Stimulated activated CD8-positive, alpha-beta memory T cell treated with anti-CD3 and anti-CD28 coated beads, Interleukin-4, amount 100 ng/mL, for 4 hours (primary cell): ENCODE measurements around the gene P2RY6.
"Not testable (repeated sequence)": the region's sequence is repeated elsewhere in the genome, so short reads cannot be mapped to it uniquely, and the experiment has no call there.

Source experiments
- DNase-seq, 2 donors: peaks; one replicate each; pipeline ENCODE4 v3.0.0-alpha.2; 2020; ENCODE audit warnings: low read depth in 2 of 2, low spot score in 1 of 2

The P2RY6 gene

DNA sequence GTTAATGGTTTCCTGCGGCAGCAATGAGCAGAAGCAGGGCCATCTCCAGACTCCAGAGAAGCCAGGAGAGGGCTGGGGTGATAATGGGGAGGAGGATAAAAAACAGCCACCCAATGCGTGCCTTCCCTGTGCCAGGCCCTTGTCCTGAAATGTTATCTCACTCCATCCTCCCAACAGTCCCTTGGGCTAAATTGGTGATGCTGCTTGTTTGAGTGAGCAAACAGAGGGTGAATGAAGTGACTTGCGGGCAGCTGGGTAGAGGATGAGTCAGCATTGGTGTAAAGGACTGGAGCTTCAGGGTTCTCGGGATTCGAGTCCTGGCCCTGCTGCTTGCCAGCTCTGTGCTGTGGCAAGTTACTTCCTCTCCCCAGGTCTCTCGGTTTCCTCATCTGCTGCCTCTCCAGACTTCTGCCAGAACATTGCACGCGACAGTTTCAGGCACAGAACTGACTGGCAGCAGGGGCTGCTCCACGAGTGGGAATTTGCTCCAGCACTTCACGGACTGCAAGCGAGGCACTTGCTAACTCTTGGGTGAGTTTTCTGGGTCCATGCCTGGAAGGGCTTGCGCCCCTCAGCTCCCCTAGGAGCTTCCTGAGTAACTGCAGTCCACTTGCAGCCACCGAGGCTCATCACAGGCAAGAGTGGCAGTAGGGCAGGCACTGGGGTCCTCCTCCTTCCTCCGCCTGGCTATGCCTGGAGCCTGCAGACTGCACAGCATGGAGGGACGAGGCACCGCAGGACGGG is at the start of gene P2RY6:
Gene P2RY6 (plus strand): TSS at position 403 of the 744 bp plus-strand sequence. CDS start 24,181 bp downstream, outside the sequence.
- DNase-seq, result no peak

DNA sequence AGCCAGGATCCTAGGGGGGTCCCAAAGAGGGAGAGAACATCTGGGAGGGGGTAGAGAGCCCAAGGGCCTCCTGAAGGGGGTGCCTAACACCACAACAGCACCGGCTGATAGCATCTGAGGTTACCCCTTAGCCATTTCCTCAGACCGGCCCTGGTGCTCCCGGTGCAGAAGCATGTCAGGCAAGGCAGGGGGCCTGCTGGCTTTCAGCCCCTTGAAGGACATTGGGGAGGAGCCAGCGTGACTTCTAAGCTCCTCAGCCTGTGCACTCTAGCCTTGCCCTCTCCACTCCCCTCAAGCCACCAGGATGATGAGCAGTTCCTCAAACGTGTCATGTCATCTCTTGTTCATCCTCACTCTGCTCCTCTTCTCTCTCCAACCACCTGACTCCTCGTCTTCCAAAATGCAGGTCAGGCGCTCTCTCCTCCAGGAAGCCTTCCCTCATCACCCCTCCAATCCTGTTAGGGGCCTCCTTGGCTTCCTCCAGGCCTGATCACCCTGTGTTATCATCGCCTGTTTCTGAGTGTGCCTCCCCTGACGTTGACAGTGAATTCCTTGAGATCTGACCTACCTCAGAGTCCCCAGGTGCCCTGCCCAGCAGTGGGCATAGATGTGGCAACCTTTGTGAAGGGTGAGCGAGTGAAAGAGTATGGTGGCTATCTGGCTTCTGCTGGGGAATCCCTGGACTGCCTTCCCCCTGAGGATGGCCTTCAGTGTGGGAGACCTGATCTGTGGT is 48.0 kb upstream of the P2RY6 start:
- DNase-seq, result no peak

DNA sequence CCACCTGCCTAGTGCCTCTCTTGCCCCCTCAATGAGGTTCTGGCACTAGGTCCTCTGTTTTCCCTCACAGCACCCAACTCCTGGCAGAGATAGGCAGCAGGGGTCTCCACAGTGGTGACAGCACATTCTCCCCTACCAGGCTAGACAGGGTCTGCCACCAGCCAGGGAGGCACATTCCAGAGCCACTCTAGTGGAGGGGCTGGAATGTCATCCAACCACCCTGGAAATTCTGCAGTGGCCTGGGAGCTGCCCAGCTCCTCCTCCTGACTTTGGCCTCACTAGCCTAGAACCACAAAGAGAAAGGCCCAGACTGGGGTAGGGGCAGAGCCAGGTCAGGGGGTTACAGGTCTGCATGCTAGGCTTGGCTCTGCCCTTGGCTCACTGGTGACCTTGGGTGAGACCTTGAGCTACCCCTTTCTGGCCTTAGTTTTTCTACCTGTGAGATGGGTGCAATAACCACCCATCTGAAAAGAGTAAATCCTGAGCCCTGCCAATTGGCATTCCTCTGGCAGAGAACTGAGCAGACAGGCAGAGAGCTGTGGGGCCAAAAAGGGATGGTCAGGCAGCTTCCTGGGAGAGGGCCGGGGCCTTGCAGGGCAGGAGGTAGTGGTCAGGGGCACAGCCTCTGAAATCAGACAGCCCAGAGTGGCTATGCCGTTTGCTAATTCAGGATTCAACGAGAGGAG is 47.0 kb upstream of the P2RY6 start:
- DNase-seq, result no peak

DNA sequence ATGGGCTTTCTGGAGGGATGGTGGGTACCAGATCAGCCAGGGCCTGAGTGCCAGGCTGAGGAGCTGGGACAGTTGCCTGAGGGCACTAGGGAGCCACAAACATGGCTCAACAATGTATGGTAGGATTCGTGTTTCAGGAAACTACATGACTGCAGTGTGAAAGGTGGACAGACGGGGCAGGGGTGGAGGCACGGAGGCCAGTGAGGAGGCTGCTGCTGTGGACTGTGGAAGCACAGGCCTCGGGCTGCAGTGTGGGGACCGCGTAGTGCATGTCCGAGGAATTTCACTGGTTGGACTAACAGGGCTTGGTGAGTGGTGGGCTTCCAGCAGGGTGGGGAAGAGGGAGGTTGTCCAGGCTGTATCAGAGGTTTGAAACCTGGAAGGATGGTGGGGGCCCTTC is 46.3 kb upstream of the P2RY6 start:
- DNase-seq, result no peak

DNA sequence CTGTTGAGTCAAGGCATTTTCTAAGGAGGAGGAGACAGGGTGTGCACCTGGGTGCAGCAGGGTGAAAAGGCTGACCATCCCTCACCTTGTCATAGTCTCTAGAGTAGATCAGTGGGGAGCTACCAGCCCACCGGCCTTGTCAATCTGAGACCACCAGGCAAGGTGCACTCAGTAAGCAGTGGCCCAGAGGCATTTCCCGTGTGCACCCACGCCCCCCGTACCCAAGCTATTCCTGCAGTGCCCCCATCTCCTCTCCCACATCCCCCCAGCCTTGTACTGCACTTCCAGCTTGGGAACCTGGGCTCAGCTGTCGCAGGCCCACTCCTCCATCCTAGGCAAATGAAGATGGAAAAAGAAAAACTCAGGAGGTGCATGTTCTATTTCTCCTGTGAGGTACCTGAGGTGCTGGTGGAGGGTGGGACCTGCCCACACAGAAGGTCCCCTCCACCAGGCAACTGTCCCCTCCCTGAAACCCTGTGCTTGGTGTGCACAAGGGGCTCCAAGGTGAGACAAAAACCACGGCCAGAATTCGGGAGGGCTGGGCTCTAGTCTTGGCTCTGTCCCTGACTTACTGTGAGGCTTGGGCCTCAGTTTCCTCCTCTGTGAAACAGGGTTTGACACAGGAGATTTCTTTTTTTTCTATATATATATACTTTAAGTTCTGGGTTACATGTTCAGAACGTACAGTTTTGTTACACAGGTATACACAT is 45.7 kb upstream of the P2RY6 start:
- DNase-seq, result no peak

DNA sequence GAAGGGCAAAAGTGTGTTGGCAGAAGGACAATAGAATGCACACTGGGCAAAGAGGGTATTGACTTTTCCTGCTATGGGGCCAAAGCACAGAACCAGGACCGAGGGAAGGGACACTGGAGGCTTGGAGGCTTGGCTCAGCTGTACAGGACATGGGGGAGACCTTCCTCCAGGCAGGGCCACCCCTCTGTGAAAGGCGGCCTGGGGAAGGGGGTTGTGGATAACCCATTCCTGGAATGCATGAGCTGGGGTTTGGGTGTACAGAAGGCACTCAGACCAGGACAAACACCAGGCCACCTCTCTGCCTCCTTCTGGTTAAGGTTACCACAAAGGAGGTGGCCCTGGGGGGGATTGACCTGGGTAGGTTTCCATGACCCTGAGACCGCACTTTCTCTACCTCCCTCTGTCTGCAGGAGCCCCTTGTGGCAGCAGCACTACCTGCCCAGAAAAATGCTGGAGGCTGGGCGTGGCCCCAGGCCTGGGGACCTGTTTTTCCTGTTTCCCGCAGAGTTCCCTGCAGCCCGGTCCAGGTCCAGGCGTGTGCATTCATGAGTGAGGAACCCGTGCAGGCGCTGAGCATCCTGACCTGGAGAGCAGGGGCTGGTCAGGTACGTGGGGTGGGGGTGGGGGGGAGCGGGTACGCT is 44.4 kb upstream of the P2RY6 start:
- no peak for DNase-seq

DNA sequence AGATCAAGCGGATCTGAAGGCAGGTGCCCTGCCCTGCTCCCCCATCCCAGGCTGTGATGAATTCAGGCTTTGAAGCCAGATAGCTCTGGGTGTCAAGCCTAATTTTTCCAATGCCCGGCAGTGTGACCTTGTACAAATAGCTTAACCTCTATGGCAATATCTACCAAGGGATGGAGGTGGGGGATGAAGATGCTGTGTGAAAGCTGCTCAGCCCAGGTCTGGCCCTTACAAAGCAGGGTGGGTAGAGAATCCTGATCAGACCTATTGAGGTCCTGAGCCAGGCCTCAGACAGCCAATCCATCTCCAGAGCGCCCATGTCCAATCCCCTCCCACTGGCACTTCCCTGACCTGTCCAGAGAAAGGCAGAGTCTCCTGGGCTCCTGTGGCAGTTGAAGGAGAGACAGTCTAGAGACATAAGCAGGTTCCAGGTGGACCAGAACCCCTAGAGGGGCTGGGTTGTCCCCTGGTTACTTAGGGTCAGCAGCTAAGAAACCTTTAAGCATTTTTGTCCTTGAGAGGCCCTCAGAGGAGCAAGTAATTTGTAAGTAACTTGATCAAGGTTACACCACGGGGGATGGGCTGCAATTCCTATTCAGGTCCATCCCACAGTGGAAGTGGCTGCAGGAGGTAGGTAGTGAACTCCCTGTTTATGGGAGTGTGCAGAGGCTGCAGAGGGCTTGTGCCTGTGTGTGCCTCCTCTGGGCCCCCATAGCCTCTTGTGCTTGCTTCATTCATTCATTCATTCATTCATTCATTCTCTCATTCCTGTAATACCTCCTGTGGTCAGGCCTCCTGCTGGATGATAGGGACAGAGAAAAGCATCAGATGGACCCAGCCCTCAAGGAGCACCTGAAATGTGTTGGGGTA is 43.6 kb upstream of the P2RY6 start:
- no peak for DNase-seq

GRCh38 chr11:73229321-73229895 is 42.7 kb upstream of the P2RY6 start:
- DNase-seq, result no peak

DNA sequence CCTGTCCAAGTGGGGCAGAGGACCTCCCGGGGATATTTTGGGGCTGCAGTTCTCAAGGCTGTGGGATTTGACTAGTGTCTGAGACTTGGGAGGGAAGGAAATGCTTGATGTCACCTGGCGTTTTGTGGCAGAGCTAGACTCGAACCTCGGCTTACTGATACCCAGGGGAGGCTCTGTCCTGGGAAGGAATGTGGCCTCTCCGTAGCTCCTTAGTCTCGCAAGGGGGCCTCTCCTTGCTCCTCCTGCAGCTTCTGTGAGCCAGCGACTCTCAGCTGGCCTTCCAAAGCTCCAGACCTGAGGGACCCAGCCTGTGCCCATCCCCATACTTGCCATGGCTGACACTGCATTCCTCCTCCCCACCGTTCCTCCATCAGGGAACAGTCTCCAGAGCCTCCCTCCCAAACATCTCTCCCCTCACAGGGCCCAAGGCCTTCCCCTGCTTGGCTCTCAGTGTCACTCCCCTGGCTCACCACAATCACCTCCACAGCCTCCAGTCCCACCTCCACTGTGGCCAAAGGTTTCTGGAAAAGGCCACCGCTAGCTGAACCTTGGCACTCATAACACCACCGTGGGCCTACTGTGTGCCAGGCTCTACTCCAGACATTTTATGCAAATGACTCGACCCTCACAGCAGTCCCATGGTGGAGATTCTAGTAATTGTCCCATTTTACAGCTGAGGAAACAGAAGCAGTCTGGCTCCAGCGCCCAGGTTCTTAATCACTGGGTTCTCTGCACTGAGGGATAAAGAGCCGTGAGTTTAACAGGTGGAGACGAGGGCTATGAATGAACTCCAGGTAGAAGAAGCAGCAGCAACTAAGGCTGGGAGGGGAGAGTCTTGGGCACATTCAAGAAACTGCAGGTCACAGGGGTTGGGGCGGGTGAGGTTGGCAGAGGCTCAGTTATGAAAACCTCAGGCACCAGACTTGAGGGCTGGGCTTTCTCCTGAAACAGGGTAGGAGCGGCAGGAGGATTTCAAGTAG is 42.0 kb upstream of the P2RY6 start:
- no peak for DNase-seq

DNA sequence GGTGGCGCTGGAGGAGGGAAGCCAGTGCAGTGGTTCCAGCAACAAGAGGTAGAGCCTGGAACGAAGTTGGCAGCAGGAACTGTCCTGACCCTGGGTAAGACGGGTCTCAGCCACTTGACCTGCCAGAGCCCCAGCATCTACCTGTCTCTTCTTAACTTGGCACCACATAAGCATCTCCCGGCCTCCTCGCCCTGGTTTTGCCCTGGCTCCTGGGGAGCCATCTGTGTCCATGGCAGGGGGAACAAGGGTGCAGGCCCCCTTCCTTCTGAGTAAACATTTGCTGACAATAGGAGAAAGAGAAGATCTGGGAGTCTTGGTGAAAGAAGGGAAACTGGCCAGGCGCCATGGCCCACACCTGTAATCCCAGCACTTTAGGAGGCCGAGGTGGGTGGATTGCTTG is 41.2 kb upstream of the P2RY6 start:
- DNase-seq, result no peak

DNA sequence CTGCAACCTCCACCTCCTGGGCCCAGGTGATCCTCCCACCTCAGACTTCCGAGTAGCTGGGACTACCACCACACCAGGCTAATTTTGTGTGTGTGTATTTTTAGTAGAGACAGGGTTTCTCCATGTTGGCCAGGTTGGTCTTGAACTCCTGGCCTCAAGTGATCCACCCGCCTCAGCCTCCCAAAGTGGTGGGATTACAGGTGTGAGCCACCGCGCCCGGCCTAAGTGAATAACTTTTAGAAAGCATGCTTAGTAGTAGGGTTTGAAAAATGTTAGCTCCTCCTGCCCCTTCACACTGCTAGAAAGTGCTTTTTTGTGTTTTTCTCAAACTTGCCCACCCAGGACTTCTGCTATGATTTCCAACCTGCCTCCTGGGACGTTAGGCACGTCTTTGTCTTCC is 39.7 kb upstream of the P2RY6 start:
- not testable (repeated sequence) for DNase-seq

DNA sequence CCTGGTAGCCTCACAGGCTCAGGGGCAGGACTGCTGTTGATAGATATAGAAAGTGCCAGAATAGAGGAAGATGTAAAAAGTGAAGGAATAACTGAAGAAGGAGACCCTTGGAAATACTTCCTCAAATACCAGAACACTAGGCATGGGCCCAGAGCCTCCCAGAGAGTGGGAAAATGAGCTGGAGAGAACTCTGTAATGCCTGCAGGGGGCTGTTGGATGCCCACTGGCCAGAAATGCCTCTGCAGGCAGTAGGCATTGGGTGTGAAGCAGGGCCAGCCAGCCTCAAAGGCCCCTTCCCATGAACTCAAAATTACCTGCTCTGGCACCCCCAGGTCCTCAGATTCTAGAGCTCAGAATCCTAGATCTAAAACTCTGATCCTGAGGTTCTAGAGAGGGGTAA is 38.9 kb upstream of the P2RY6 start:
- DNase-seq, result no peak

- DNase-seq, result no peak
Observed at GRCh38 chr11:73233692-73234470, 38.3 kb upstream of the P2RY6 start.

- no peak for DNase-seq
Observed at GRCh38 chr11:73234471-73235181, 37.5 kb upstream of the P2RY6 start.

DNA sequence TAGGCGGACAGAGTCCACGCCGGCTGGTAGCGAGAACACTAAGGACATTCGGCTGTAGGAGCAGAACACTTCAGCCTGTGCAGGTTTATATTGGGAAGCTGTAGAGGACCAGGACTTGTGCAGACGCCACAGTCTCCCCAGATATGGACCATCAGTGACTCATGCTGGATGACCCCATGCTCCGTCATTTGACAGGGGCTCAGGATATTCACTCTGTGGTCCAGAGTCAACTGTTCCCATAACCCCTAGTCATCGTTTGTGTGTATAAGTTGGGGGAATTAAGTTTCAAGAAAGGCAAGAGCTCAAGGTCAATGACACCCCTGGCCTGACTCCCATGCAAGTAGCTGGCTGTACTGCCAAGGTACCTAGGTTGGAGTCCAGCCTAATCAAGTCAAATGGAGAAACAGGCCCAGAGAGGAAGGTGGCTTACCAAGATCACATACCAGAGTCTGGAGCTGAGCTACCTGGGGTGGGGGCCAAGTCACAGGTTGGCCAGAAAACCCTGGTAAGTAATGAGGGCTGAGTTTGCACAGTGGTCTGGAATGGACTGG is 36.8 kb upstream of the P2RY6 start:
- no peak for DNase-seq

DNA sequence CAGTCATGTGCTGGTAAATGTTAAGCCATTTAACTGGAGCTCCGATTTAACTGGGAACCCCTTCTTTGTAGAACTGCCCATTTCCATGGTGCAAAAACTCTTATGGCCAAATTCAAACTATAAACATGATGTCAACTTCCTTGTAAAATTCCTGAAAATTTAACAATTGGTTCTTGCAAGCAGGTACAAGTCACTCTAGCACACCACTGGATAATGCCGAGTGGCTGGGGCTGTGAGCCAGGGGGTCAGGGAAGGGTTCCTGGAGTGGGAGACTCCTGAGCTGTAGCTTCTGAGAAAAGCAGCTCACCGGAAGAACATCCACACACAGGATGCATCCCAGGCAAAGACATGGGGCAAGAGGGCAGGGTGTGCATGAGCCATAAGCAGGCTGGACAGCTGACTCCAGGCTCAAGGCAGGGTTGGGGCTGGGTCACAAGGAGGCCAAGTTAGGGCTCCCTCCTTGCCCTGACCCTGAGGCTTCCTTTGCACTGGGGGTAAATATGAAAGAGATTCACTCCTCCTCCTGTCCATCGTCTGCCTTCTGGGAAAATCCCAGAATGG is 35.9 kb upstream of the P2RY6 start:
- DNase-seq, result no peak
